ENCODE measurements around the gene METTL16.
A peak's percentile ranks its signal among the peaks of the same experiment; 100 is the strongest.

- peak in 3 of 7 experiments; percentile 13 to 36 (median 19) for TF ChIP-seq CTCF (IDR thresholded peaks at IDR 0.05)
- no peak for TF ChIP-seq POLR2A (IDR thresholded peaks at IDR 0.05)
Measured at GRCh38 chr17:2412561-2413021, 99.1 kb downstream of the METTL16 start.
